Pons (tissue), 1 donor: ENCODE measurements around the gene NRSN1.

Source experiments
- DNase-seq: peaks from one replicate; pipeline ENCODE4 v3.0.0-alpha.2; 2016; ENCODE audit warnings: low spot score

NRSN1 gene

GRCh38 chr6:24125980-24126379, at the start of gene NRSN1:
TSS of gene NRSN1 (plus strand) at chr6:24126215. CDS start at chr6:24134328, 8,113 bp downstream.
- DNase-seq = no peak

- no peak for DNase-seq
Measured at GRCh38 chr6:24078200-24078599, 47.8 kb upstream of the NRSN1 start.

- peak; percentile 32 for DNase-seq
Measured at GRCh38 chr6:24079076-24079475, 46.9 kb upstream of the NRSN1 start.

- DNase-seq = no peak
Measured at GRCh38 chr6:24080711-24081110, 45.3 kb upstream of the NRSN1 start.

- no peak for DNase-seq
Measured at GRCh38 chr6:24089736-24090135, 36.3 kb upstream of the NRSN1 start.

- no peak for DNase-seq
Measured at GRCh38 chr6:24092407-24092806, 33.6 kb upstream of the NRSN1 start.

- no peak for DNase-seq
Measured at GRCh38 chr6:24093381-24093780, 32.6 kb upstream of the NRSN1 start.

GRCh38 chr6:24099181-24099580, 26.8 kb upstream of the NRSN1 start:
- no peak for DNase-seq

GRCh38 chr6:24100024-24100769, 25.8 kb upstream of the NRSN1 start:
- no peak for DNase-seq

- DNase-seq = no peak
Measured at GRCh38 chr6:24100770-24101155, 25.3 kb upstream of the NRSN1 start.

GRCh38 chr6:24105191-24105590, 20.8 kb upstream of the NRSN1 start:
- DNase-seq = no peak

- DNase-seq = no peak
Measured at GRCh38 chr6:24106291-24106690, 19.7 kb upstream of the NRSN1 start.

- DNase-seq = no peak
Measured at GRCh38 chr6:24107294-24107693, 18.7 kb upstream of the NRSN1 start.

GRCh38 chr6:24108056-24108455, 18.0 kb upstream of the NRSN1 start:
- DNase-seq = no peak

GRCh38 chr6:24110417-24110816, 15.6 kb upstream of the NRSN1 start:
- no peak for DNase-seq

- DNase-seq = no peak
Measured at GRCh38 chr6:24113891-24114290, 12.1 kb upstream of the NRSN1 start.

GRCh38 chr6:24117021-24117420, 9.0 kb upstream of the NRSN1 start:
- no peak for DNase-seq

GRCh38 chr6:24122139-24122538, 3.9 kb upstream of the NRSN1 start:
- no peak for DNase-seq

GRCh38 chr6:24126586-24127192, 674 bp downstream of the NRSN1 start:
- peak; percentile 63 for DNase-seq

GRCh38 chr6:24127316-24127715, 1.3 kb downstream of the NRSN1 start:
- no peak for DNase-seq

GRCh38 chr6:24131751-24132150, 5.7 kb downstream of the NRSN1 start:
- no peak for DNase-seq

GRCh38 chr6:24139080-24139479, 13.1 kb downstream of the NRSN1 start:
- DNase-seq = no peak

- no peak for DNase-seq
Measured at GRCh38 chr6:24139639-24140038, 13.6 kb downstream of the NRSN1 start.

GRCh38 chr6:24140591-24140990, 14.6 kb downstream of the NRSN1 start:
- peak; percentile 37 for DNase-seq
